Measurements from ENCODE around the gene TOLLIP. TPM values are rescaled to one million over a fixed set of nuclear protein-coding genes. Genes with fewer than 3 reads are reported as not detected.
A peak's percentile ranks its signal among the peaks of the same experiment; 100 is the strongest.

Gene TOLLIP
- total RNA-seq, 2 donors from 2014 or later = 72.8 to 161 TPM

- no peak overlapping the region for H3K4me3 ChIP-seq
- intact Hi-C loops (cut with DNase I) = no loop called here
- TF ChIP-seq CTCF (IDR thresholded peaks at IDR 0.05) (no peak), POLR2A (IDR thresholded peaks at IDR 0.05) (no peak), POLR2AphosphoS5 (IDR thresholded peaks at IDR 0.05) (no peak)
- DNase-seq (ENCODE audit: low spot score) = no peak
- H3K27me3 ChIP-seq (replicated peaks; ENCODE audit: insufficient read depth) = peaks cover 7% of the 10 kb centered on the region
- no peak overlapping the region for H3K27ac ChIP-seq
- no peaks in the 10 kb centered on the region for H3K9me3 ChIP-seq
- WGBS = 83% methylated on average over 10 of the region's 22 CpGs
- no peaks in the 10 kb centered on the region for H3K36me3 ChIP-seq
- H3K4me1 ChIP-seq (replicated peaks) = no peaks in the 10 kb centered on the region
Measured at GRCh38 chr11:1234054-1234720, 75.2 kb downstream of the TOLLIP start.

- Histone ChIP-seq H3K4me1 (replicated peaks) (no peaks in the 10 kb centered on the region), H3K27me3 (replicated peaks; ENCODE audit: insufficient read depth) (peaks cover 7% of the 10 kb centered on the region), H3K9me3 (no peaks in the 10 kb centered on the region), H3K4me3 (no peak overlapping the region), H3K36me3 (no peaks in the 10 kb centered on the region), H3K27ac (no peak overlapping the region)
- 66% methylated on average over 18 of the region's 21 CpGs for WGBS
- DNase-seq (ENCODE audit: low spot score) = no peak
- intact Hi-C loops (cut with DNase I) = no loop called here
- TF ChIP-seq POLR2A (IDR thresholded peaks at IDR 0.05) = no peak
- peak in 2 of 4 experiments; percentile 12 to 17 for TF ChIP-seq CTCF (IDR thresholded peaks at IDR 0.05)
- TF ChIP-seq POLR2AphosphoS5 (IDR thresholded peaks at IDR 0.05) = no peak
Measured at GRCh38 chr11:1233351-1234053, 75.9 kb downstream of the TOLLIP start.

- Histone ChIP-seq H3K36me3 (no peaks in the 10 kb centered on the region), H3K27ac (no peak overlapping the region), H3K27me3 (replicated peaks; ENCODE audit: insufficient read depth) (peaks cover 11% of the 10 kb centered on the region), H3K4me3 (no peak overlapping the region), H3K4me1 (replicated peaks) (no peaks in the 10 kb centered on the region), H3K9me3 (no peaks in the 10 kb centered on the region)
- 50% methylated on average over 7 of the region's 30 CpGs for WGBS
- no peak for DNase-seq (ENCODE audit: low spot score)
- TF ChIP-seq CTCF (IDR thresholded peaks at IDR 0.05) (no peak), POLR2A (IDR thresholded peaks at IDR 0.05) (no peak), POLR2AphosphoS5 (IDR thresholded peaks at IDR 0.05) (no peak)
- intact Hi-C loops (cut with DNase I) = no loop called here
Measured at GRCh38 chr11:1232883-1233321, 76.5 kb downstream of the TOLLIP start.

GRCh38 chr11:1232021-1232882 lies 77.2 kb downstream of the TOLLIP start:
- Histone ChIP-seq H3K36me3 (no peaks in the 10 kb centered on the region), H3K4me1 (replicated peaks) (no peaks in the 10 kb centered on the region), H3K27ac (no peak overlapping the region), H3K4me3 (no peak overlapping the region), H3K9me3 (no peaks in the 10 kb centered on the region), H3K27me3 (replicated peaks; ENCODE audit: insufficient read depth) (peaks cover 15% of the 10 kb centered on the region)
- intact Hi-C loops (cut with DNase I) = no loop called here
- DNase-seq (ENCODE audit: low spot score) = no peak
- TF ChIP-seq CTCF (IDR thresholded peaks at IDR 0.05) (no peak), POLR2AphosphoS5 (IDR thresholded peaks at IDR 0.05) (no peak), POLR2A (IDR thresholded peaks at IDR 0.05) (no peak)
- WGBS = 83% methylated on average over 46 of the region's 46 CpGs
